HG03439 (cell line): ENCODE measurements around the gene TEX261.

ENCODE experiments used
- ATAC-seq: cut with Tn5 transposase; IDR thresholded peaks from one replicate; pipeline ENCODE4 v1.9.1; 2021; ENCODE audit warnings: mild to moderate bottlenecking, moderate library complexity; ENCODE audit not compliant: unreplicated experiment

Gene TEX261

DNA sequence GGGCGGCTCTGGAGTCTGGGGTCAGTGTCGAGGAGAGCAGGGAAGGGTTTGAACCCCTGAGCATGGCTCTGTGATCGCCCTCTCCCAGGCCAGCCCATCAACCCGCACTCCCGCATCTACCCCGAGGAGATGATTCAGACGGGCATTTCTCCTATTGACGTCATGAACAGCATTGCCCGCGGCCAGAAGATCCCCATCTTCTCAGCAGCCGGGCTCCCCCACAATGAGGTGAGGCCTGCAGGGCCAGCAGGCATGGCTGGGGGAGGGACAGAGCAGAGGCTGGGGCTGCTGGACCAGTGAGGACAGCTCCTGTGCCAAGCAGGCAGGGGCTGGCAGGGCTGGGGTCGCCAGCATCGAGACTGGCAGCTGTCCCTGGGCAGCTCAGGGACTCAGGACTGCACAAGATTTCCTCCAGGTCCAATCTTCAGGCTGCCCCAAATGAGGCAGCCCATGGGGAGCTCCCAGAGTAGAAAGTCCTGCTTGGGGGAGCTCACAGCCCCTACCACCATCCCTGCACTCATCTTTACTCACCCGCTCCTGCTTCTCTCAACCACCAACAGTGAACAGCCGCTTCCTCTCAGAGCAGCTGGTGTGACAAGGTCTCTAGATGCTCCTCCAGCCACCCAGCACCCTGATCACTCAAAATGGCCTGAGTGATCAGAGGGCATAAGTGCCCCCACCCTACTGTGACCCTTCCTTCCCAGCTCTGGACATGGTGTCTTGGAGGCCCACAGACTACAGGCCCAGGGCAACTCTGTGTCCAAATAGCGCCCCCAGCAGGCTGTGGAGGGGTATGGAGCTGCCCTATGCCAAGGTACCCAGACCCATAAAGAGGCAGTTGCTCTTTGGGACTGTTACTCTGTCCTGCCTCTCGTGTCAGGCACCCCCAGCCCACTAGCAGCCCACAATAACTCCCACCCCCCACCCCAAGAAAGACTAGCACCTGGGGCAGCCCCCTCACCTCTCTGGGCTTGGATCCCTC is 34.5 kb downstream of the TEX261 start:
- ATAC-seq = no peak

DNA sequence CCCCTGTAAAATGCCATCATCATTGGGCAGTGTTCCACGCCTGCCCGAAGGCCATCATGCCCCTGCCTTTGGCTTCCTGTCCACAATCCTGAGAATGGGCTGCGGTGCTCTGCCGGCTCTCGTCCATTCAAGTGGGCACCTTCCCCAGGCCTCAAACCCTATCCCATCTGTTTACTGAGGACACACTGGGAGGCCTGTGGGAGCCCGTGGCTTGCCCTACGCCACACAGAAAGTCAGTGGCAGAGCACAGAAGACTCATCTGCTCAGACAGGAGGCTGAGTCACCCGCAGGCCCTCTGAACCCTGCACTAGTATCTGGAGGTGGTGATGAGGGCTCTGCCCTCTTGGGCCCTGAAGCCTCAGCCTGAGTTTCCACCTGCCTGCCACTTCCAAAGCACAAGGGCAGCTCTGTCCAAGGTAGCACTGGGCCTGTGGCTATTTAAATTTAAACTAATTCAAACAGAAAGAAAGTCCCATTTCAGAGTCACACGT is 35.4 kb downstream of the TEX261 start:
- ATAC-seq = no peak

DNA sequence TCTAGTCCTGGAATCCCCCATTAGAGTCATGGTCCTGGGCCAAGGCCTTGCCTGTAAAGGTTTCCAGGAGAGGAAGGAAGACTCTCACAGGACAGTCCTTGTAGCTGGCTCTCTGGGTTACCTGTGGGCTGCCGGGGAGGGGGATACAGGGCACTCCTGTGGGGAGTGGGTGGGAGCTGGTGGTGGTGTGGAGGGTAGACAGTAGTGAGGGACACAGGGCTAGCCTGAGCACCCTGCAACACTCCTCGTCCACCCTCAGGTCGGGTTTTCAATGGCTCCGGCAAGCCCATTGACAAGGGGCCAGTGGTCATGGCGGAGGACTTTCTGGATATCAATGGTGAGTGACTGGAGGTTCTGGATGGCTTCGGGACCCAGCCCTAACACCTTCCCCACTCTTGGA is 35.9 kb downstream of the TEX261 start:
- no peak for ATAC-seq

DNA sequence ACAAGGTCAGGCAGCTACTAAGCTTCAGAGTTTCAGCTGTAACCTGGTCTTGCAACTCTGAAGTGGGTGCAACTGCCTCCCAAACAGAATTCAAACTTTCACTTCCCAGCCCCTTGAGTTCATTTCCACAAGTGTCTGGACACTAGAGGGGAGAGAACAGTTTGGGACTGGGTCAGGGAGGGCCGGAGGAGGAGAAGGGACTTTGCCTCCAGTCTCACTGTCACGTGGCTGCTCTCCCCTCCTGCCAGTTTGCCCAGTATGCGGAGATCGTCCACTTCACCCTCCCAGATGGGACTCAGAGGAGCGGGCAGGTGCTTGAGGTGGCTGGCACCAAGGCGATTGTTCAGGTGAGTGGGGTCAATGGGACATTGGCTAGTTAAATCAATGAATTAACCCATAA is 36.9 kb downstream of the TEX261 start:
- ATAC-seq = no peak

DNA sequence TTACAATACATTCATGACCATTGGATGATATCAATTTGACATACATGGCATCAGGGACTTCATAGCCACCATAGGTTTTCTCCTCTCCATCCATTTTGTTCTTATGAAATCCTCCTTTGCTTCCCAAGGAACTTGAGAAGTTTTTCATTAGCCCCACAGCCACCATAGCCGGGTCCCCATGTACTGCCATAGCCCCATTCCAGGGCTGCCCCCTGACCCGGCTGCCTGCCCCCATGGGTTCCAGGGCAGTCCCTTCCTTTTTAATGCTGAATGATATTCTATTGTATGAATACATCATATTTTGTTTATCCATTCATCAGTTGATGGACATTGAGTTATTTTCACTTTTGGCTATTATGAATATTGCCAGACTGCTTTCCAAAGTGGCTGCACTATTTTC is 38.5 kb downstream of the TEX261 start:
- no peak for ATAC-seq

DNA sequence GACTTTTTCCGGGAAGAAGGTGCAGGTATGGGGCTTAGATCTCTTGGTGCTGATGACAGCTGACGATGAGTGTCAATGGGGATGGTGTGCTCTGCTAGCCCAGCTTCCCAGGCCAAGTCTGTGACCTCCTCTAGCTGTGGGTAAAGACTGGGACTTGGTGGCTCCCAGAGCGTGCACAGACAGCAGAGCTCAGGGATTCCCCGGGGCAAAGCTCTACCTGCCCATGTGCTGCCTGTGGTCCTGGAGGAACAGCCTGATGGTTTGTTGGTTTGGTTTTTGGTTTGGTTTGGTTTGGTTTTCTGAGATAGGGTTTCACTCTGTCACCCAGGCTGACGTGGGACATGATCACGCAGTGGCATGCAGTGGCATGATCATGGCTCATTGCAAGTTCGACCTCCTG is 39.8 kb downstream of the TEX261 start:
- no peak for ATAC-seq

DNA sequence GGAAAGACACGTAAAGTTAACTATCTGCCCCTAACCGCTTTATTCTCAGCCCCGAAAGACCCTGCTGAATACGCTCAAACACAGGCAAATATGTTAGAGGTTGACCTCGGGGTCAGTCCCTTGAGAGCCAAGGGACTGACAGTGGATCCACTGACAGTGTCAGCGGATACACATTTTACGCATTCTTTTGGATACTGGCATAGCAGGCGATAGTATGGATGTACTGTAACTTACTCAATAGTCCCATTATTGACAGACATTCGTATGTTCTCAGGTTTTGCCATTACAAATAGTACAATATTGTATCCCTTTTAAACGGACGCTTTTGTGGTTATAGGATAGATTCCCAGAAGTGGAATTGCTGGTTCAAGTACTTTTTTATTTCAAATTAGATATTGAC is 45.6 kb downstream of the TEX261 start:
- no peak for ATAC-seq

DNA sequence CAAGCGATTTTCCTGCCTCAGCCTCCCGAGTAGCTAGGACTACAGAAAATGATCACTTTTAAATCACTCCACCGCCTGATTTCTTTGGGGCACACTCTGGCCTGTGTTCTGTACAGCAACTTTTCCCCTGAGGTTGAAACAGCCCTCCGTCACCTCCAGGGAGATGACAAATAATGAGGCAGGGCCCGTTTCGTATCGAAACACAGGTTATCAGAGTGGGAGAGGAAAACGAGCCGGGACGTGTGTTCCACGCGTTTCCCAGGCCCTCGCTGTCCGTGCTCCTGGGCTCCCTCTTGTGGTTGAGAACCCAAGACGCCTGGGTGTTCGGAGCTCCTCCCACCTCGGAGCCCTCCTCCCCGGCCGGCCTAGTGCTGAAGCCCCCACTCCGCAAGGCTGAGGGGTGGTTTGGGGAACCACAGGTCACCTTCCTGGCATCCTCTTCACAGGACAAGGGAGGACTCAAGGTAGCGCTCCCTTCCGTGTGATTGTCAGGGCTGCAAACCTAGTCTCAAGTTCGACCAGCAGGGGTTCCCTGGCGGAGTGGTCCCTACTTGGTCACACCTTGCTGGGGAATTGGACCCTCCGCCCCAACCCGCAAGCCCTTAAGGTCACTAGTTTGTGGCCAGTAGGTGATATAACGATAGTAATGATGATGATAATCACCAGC is 46.2 kb downstream of the TEX261 start:
- ATAC-seq = peak; percentile 71

DNA sequence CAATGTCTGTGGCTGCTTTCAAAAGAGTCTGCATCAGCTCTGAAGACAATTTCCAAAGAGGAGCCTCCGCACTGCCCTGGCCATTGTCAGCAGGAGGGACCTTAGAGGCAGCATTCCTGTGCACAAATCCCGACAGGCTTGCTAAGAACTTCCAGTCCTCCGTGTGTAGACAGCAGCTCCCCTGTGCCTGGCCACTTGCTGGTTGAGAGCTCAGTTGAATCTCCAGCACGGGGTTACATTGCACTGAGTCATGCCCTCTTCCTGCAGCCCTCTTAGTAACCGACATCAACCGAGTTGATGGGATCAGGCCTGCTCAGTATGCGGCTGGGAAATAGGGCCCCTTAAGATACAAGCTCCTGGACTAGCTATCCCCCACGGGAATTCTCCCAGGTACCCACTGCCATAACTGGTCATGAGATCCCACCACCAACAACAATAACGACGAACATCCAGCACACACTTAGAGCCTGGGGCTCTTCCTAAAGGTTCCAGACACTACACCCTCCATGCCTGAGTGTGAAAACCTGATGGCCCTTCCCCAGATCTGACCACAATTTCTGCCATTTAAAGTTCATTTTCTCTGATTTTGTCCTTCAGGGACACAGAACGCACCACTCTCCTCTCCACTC is 47.0 kb downstream of the TEX261 start:
- ATAC-seq = no peak

DNA sequence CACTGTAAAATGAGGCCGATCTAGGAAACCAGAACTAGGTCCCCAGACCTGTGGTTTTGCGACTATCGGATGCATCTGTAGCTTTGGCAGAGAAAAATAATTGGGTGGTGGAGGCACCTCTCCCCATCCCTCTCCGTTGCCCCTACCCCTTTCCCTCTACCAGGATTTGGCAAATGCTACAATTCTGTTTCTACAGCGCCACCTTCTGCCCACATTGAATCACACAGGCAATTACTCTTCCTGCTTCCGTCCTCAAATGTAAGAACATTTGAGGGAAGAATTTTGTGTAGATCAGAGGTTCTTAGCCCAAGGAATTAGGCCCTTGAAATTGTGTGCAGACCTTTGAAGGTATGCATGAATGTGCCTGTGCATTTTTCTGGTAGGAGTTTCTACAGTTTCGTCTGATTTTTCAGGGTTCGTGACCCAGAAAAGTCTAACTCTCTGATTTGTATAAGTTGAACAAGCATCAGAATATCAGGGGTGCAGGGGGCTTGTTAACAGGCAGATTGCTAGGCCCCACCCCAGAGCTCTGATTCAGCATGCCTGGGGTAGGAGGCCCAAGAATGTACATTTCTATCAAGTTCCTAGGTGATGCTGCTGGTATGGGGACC is 47.7 kb downstream of the TEX261 start:
- ATAC-seq = no peak

DNA sequence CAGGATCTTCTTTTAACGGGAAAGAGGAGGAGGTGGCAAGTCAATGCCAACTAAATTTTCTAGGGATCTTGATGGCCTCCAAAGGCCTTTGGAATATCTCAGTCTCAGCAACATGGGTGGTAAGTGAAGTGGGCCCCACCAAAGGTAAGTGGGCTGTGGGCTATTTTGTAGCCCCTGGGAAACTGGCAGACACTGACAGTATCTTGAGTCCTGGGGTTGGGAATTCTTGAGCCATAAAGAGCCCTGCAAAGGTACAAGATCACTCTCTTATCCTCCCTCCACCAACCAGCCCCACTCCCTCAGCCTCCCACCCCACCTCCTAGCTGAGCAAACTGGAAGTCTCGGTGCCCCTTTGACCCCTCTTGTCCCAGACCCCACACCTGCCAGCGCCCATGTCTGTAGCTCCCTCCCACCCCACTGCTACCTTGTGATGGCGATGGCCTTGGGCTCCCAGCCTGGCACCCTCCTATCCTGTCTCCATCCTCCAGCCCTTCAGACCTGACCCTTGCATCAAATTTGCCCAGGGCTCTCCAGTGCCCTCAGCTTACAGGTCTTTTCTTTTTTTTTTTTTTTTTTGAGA is 50.5 kb downstream of the TEX261 start:
- ATAC-seq = no peak

DNA sequence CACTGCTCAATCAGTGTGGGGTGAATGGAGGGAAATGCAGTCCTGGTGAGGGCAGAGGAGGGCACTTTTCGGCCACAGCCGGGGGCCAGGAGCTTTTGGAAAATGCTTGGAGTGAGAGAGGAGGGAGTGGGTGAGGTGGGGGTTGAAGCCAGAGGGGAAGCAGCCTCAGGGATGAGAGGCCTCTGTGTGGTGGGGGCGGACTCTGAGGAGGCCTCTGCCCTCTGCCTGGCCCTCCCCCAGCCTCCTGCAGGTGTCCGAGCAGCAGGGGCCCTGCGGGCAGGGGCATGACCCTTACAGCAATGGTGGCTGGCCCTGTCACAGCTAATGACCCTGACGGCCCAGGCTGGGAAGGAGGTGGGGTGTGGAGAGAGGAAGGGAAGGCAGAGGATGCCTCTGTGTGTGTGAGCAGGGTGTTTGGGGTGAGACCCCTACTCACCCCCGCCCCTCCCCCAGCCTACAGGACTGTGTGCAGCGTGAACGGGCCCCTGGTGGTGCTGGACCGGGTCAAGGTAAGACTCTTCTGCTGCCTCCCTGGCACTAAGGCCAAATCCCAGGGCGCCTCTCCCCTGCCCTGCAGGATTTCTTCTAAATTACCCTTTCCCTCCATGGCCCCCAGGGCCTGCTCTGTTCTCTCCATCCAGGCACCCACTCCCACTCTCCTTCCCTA is 51.3 kb downstream of the TEX261 start:
- ATAC-seq = no peak

DNA sequence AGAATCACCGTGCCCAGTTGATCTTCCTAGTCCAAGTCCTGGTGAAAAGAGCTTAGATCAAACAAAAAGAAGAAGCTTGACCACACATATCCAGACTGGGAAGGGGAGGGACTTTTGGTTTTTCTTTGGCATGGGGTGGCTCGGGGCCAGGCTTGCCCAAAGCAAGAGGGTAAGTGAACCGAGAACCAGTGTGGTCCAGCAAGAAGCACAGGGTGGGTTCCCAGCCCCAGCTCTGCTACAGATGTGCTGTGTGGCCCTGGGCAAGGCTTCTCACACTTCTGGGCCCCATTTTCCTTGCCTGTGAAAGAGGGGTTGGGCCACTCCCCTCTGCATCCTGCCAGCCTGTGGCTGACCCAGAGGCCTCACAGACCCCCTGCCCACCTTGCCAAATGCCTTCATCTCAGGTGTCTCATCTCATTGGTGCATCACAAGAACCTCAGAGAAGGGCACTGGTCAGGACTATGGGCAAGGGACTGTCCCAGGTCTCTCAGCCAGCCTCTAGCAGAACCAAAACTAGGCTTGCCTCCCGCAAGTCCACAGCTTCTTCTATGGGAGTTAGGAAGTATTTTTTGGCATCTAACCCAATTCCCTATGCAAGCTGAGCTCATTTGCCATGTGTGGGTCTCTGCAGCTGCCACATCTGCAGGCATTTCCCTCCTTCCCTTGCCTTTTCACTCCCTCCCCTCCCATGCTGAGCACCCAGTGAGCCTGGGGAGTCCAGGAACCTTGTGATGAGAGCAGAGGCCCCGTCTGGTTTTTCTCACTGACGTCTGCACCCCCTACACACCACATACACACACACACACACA is 52.1 kb downstream of the TEX261 start:
- ATAC-seq = no peak

DNA sequence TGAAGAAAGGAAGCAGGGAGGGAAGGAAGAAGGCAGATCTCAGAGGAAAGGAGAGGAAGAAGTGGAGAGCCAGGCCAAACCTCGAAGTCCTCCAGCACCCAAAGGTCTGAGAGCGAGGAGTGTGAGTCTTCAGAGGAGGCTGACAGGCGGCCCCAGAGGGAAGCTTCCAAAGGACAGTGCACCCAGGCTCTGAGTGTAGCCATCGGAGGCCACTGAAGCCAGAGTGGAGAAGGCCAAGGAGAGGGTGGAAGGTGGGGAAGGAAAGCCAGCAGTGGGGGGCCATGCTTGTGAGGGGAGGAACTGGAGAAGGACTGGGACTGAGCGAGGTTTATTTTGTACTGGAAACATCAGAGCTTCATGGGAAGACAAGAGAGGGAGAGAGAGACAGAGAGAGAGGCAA is 53.0 kb downstream of the TEX261 start:
- ATAC-seq = no peak

DNA sequence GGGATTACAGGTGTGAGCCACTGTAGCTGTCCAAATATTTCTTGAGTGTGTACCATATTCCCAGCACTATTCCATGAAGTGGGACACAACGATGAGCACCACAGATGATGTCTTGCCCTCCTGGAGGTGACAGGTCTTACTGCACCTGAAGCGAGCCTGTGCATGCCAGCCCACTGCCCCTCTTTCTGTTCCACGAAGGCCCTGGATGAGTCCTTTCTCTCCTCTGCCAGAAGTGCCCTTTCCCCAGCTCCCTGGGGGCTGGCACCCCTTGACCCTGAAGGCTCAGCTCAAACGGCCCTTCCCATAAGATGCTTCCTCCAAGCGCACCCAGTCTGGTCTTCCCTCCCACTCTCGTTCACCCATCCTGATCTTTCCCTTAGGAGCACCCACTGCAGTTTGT is 53.5 kb downstream of the TEX261 start:
- ATAC-seq = no peak

DNA sequence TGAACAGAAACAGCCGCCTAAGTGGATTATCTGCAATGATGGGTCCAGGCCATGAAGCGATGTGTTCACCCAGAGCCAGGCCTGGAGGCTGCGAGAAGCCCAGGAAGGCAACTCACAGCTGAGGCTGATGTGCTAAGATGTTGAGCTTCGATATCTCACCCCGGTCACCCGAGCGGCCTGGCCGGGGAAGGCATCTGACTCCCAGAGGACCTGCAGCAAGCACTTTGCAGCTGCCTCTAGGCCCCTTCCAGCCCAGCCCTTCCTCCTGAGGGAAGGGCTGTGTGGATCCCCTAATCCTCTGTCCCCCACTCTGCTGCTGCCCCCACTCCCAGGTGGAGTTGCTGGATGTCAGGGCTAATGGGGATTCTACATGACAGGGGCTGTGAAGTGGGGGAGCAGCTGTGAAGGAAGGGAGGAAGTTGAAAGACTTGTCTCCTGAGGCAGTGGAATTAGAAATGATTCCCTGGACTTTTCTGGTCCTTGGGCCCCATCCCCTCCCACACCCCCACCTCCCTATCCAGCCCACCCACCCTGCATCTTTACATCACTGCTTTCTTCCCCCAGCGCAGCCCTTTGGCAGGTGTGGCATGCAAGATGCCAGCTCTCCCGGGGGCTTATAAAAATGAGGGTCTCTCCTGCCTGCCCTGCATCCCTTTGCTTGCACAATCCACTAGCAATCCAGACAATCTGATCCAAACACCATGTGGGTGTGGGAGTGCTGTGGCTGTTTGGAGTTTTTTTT is 54.7 kb downstream of the TEX261 start:
- no peak for ATAC-seq

DNA sequence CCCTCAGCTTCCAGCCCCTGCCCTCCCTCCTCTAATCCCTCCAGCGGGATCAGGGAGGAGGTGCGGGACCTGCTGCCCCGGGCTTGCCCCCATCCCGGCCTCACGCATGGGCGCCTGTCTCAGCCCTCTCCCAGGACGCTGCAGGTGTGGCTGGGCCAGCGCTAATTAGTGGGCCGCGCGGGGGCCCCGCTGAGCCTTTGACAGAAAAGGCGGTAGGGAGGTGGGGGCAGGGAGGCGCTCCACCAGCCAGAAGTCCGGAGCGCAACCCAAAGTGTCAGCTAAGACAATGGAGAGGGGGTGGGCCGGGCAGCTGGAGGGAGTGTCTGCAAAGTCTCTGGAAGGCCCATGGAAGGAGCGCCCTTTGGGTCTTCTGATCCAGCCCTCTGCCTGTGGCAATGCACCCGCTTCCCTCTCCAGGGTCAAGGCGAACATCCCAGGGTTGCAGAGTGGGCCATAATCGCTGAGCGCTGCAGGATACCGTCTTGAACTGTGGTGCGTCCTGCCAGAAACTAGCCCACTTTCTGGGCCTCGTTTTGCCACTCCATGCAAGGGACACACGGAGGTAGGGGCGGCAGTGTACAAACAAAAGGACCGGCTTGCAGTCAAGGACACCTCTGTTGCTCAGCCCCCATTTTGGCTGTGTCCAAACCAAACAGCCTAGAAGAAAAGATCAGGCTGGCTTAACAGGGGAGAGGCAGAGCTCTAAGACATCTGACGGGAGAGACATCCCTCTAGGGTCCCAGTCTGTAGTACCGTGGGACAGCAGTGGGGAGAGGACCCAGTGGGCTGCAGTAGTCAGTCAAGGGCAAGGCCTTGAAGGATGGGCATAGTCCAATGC is 55.5 kb downstream of the TEX261 start:
- no peak for ATAC-seq

DNA sequence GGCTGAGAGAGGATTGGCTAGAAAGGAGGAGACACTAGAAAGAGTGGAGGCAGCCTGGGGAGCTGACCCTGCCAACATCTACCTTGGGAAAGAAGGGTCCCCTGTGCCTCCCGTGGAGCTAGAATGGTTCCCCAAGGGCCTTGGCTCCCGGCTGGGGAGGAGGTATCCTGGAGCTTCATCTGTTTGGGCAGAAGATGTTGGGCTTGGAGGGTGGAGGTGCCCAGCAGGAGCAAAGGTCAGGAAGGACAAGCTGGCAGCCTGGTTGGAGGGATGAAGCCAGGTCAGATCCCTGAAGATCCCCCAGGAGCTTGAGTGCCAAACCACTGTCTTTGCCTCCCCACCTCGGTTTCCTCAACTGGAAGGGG is 56.1 kb downstream of the TEX261 start:
- ATAC-seq = no peak
